ENCODE data around the gene GUCY1B1. TPM values are rescaled to one million over a fixed set of nuclear protein-coding genes. Genes with fewer than 3 reads are reported as not detected.

Gene GUCY1B1
- polyA plus RNA-seq (2013, experiment 1 of 2) = 0.62 TPM
- 0.73 TPM for polyA plus RNA-seq (2013, experiment 2 of 2)

DNA sequence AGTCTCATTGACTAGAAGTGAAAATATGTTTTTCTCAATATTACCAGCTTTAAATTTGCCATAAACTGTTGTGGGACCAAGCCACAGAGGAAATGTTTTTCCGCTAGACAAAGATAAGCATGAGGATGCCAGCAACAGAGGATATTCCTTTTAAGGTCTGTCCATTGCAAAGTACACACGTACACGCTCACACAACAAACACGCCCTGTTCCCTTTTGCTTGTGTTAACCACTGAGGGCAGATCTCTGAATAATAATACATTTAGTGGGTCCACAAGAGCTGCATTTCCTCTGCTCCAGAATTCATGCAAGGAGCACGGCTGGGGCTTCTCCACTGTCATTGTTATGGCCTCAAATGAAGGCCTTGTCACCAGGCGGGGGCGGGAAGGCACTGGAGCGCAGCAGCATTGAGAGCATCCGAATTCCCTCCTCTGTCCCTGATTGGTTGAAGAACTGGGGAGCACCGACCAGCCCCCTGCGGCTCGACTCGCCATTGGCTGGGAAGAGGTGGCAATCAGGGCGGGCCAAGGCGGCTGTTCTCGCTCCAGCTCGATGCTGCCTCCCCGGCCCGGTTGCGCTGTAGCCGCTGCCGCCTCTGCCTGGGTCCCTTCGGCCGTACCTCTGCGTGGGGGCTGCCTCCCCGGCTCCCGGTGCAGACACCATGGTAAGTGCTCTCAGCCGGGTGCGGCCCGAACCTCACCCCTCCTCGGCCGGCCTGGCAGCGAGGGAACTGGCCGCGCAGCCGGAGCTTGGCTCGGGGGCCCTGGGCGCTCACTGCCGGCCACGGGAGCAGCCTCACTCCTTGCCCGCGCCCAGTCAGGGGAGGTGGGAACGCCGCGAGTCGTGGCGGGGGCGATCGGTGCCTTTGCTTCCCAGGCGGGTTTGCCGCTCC is at the start of gene GUCY1B1:
TSS of gene GUCY1B1 (plus strand) at position 541 of the 891 bp plus-strand sequence. CDS start at position 661, 120 bp downstream.
- Histone ChIP-seq H3K4me1 (ENCODE audit: control insufficient read depth, low read depth, low read length) (no peaks in the 10 kb centered on the region), H3K9ac (ENCODE audit: low read length) (peak within 1 kb of the TSS; percentile 53), H3K27me3 (ENCODE audit: insufficient read depth, low read length, poor library complexity) (no peaks in the 10 kb centered on the region), H3K4ac (ENCODE audit: low read depth, low read length) (no peak within 1 kb of the TSS), H3K23ac (ENCODE audit: low read length) (peak within 1 kb of the TSS; percentile 80), H3K79me1 (ENCODE audit: low read length) (no peaks in the 10 kb centered on the region), H3K56ac (ENCODE audit: low read length) (peak within 1 kb of the TSS; percentile 58), H2BK15ac (replicated peaks; ENCODE audit: low read depth) (no peak within 1 kb of the TSS), H4K5ac (ENCODE audit: low read length) (no peak within 1 kb of the TSS), H3K4me2 (ENCODE audit: low read length) (peak within 1 kb of the TSS; percentile 53), H3K79me2 (ENCODE audit: control insufficient read depth, insufficient read depth, low read length) (no peaks in the 10 kb centered on the region), H3K18ac (ENCODE audit: low read length) (no peak within 1 kb of the TSS), H2BK5ac (ENCODE audit: low read length) (no peak within 1 kb of the TSS), H3K4me3 (ENCODE audit: low read length) (peak within 1 kb of the TSS; percentile 25), H3K36me3 (ENCODE audit: control insufficient read depth, insufficient read depth, low read length) (no peaks in the 10 kb centered on the region), H2AK5ac (ENCODE audit: low read length) (no peak within 1 kb of the TSS), H2BK120ac (ENCODE audit: low read depth, low read length) (no peak within 1 kb of the TSS), H3K27ac (ENCODE audit: low read depth, low read length) (no peak within 1 kb of the TSS), H4K8ac (ENCODE audit: low read depth, low read length) (no peak within 1 kb of the TSS)
- no CpG with 5 or more reads among the region's 51 CpGs for WGBS (ENCODE audit: extremely low coverage, insufficient coverage, low lambda C conversion rate)
- peak; percentile 97 for DNase-seq

DNA sequence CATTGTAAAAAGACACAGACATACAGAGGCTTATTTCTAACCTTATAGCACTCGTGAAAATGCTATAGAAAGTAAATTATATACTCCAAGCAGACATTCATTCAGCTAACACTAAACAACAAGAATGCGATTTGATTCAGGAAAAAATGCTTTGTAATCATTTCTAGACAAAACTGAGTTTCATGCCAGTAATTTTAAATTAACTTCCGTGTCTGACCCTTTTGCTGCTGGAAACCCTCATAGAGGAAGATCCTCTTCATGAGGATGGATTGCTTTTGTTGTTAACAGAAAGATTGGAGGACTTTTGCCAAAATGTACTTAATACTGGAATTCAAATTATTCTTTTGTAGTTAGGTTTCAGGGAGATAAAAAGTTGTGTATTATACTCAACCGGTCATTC is 48.9 kb upstream of the GUCY1B1 start:
- WGBS (ENCODE audit: extremely low coverage, insufficient coverage, low lambda C conversion rate) = no CpG with 5 or more reads among the region's 4 CpGs
- no peaks in the 10 kb centered on the region for H3K79me2 ChIP-seq (ENCODE audit: control insufficient read depth, insufficient read depth, low read length)
- no peaks in the 10 kb centered on the region for H3K79me1 ChIP-seq (ENCODE audit: low read length)
- H2BK5ac ChIP-seq (ENCODE audit: low read length) = no peak overlapping the region
- H3K4ac ChIP-seq (ENCODE audit: low read depth, low read length) = no peak overlapping the region
- H4K5ac ChIP-seq (ENCODE audit: low read length) = no peak overlapping the region
- H3K27me3 ChIP-seq (ENCODE audit: insufficient read depth, low read length, poor library complexity) = no peaks in the 10 kb centered on the region
- DNase-seq = no peak
- H3K18ac ChIP-seq (ENCODE audit: low read length) = no peak overlapping the region
- H3K4me2 ChIP-seq (ENCODE audit: low read length) = no peak overlapping the region
- no peaks in the 10 kb centered on the region for H3K4me1 ChIP-seq (ENCODE audit: control insufficient read depth, low read depth, low read length)
- H3K9ac ChIP-seq (ENCODE audit: low read length) = no peak overlapping the region
- H4K8ac ChIP-seq (ENCODE audit: low read depth, low read length) = no peak overlapping the region
- no peak overlapping the region for H2BK15ac ChIP-seq (replicated peaks; ENCODE audit: low read depth)
- H3K4me3 ChIP-seq (ENCODE audit: low read length) = no peak overlapping the region
- no peak overlapping the region for H2AK5ac ChIP-seq (ENCODE audit: low read length)
- no peak overlapping the region for H3K23ac ChIP-seq (ENCODE audit: low read length)
- H2BK120ac ChIP-seq (ENCODE audit: low read depth, low read length) = no peak overlapping the region
- no peak overlapping the region for H3K56ac ChIP-seq (ENCODE audit: low read length)
- H3K36me3 ChIP-seq (ENCODE audit: control insufficient read depth, insufficient read depth, low read length) = no peaks in the 10 kb centered on the region
- no peak overlapping the region for H3K27ac ChIP-seq (ENCODE audit: low read depth, low read length)

DNA sequence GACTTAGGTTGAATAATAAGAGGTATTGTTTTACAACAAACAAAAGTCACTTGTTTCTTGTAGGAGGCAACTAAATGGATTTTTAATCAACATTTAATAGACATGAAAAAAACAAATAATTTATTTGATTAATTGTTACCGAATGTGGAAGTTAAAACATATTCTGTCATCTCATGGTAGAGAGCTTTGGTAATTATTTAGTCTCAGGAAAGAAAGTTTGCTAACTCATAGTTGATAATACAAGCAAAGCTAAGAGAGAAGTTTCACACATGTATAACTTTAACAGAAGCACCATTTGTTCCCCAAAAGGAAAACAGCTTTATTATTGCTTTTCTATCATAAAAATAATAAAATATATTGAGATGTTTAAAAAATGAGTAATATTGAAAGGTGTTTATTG is 47.3 kb upstream of the GUCY1B1 start:
- no peak overlapping the region for H2AK5ac ChIP-seq (ENCODE audit: low read length)
- no peak overlapping the region for H2BK5ac ChIP-seq (ENCODE audit: low read length)
- no CpG with 5 or more reads among the region's 1 CpG for WGBS (ENCODE audit: extremely low coverage, insufficient coverage, low lambda C conversion rate)
- no peak overlapping the region for H3K23ac ChIP-seq (ENCODE audit: low read length)
- no peak overlapping the region for H3K9ac ChIP-seq (ENCODE audit: low read length)
- H2BK15ac ChIP-seq (replicated peaks; ENCODE audit: low read depth) = no peak overlapping the region
- no peak overlapping the region for H3K4me2 ChIP-seq (ENCODE audit: low read length)
- no peak overlapping the region for H3K56ac ChIP-seq (ENCODE audit: low read length)
- no peak overlapping the region for H2BK120ac ChIP-seq (ENCODE audit: low read depth, low read length)
- no peaks in the 10 kb centered on the region for H3K79me1 ChIP-seq (ENCODE audit: low read length)
- H3K27me3 ChIP-seq (ENCODE audit: insufficient read depth, low read length, poor library complexity) = no peaks in the 10 kb centered on the region
- H3K79me2 ChIP-seq (ENCODE audit: control insufficient read depth, insufficient read depth, low read length) = no peaks in the 10 kb centered on the region
- no peak overlapping the region for H4K8ac ChIP-seq (ENCODE audit: low read depth, low read length)
- H3K4me3 ChIP-seq (ENCODE audit: low read length) = no peak overlapping the region
- H4K5ac ChIP-seq (ENCODE audit: low read length) = no peak overlapping the region
- H3K4ac ChIP-seq (ENCODE audit: low read depth, low read length) = no peak overlapping the region
- H3K36me3 ChIP-seq (ENCODE audit: control insufficient read depth, insufficient read depth, low read length) = no peaks in the 10 kb centered on the region
- DNase-seq = no peak
- no peaks in the 10 kb centered on the region for H3K4me1 ChIP-seq (ENCODE audit: control insufficient read depth, low read depth, low read length)
- no peak overlapping the region for H3K18ac ChIP-seq (ENCODE audit: low read length)
- H3K27ac ChIP-seq (ENCODE audit: low read depth, low read length) = no peak overlapping the region

DNA sequence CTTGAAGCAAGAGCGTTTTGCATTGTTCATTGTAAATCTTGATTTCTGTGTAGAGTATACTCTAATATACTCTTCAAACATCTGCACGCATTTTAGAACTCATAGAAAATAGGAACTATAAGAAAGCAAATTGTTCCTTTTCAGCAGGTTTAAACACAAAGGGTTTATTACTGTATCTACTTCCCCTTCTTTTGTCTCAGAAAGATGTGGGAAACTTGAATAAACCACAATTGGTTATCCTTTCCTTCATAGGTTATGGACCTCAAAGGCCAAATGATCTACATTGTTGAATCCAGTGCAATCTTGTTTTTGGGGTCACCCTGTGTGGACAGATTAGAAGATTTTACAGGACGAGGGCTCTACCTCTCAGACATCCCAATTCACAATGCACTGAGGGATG is 46.0 kb upstream of the GUCY1B1 start:
- no peaks in the 10 kb centered on the region for H3K36me3 ChIP-seq (ENCODE audit: control insufficient read depth, insufficient read depth, low read length)
- no peak overlapping the region for H2BK120ac ChIP-seq (ENCODE audit: low read depth, low read length)
- no peak overlapping the region for H3K56ac ChIP-seq (ENCODE audit: low read length)
- no peaks in the 10 kb centered on the region for H3K79me2 ChIP-seq (ENCODE audit: control insufficient read depth, insufficient read depth, low read length)
- no peak for DNase-seq
- no peak overlapping the region for H2BK5ac ChIP-seq (ENCODE audit: low read length)
- H3K23ac ChIP-seq (ENCODE audit: low read length) = no peak overlapping the region
- no peak overlapping the region for H2AK5ac ChIP-seq (ENCODE audit: low read length)
- no peak overlapping the region for H4K5ac ChIP-seq (ENCODE audit: low read length)
- WGBS (ENCODE audit: extremely low coverage, insufficient coverage, low lambda C conversion rate) = no CpG with 5 or more reads among the region's 3 CpGs
- H3K4me2 ChIP-seq (ENCODE audit: low read length) = no peak overlapping the region
- H2BK15ac ChIP-seq (replicated peaks; ENCODE audit: low read depth) = no peak overlapping the region
- no peaks in the 10 kb centered on the region for H3K79me1 ChIP-seq (ENCODE audit: low read length)
- H3K9ac ChIP-seq (ENCODE audit: low read length) = no peak overlapping the region
- no peak overlapping the region for H4K8ac ChIP-seq (ENCODE audit: low read depth, low read length)
- no peak overlapping the region for H3K18ac ChIP-seq (ENCODE audit: low read length)
- no peak overlapping the region for H3K4ac ChIP-seq (ENCODE audit: low read depth, low read length)
- no peaks in the 10 kb centered on the region for H3K27me3 ChIP-seq (ENCODE audit: insufficient read depth, low read length, poor library complexity)
- H3K27ac ChIP-seq (ENCODE audit: low read depth, low read length) = no peak overlapping the region
- H3K4me3 ChIP-seq (ENCODE audit: low read length) = no peak overlapping the region
- H3K4me1 ChIP-seq (ENCODE audit: control insufficient read depth, low read depth, low read length) = no peaks in the 10 kb centered on the region

DNA sequence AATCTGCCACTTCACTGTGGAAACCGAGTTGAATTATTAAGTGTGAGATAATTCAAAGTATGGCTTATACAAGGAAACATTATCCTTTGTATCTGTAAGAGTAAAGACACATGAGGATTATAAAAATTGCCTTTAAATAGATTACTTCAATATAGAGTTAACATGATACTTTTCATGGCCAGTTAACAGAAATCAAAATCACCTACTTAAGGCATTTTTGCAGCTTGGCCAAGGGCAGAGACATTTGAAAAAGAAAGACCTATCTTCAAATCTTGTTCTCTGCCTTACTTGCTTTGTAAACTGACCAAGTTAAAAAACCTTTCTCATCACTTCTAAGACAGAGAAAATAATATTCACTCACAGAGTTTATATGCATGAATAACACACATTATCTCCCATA is 44.9 kb upstream of the GUCY1B1 start:
- no CpG with 5 or more reads among the region's 1 CpG for WGBS (ENCODE audit: extremely low coverage, insufficient coverage, low lambda C conversion rate)
- H3K9ac ChIP-seq (ENCODE audit: low read length) = no peak overlapping the region

More for the DNA sequence above, 44.9 kb upstream of the GUCY1B1 start:
- Histone ChIP-seq H2BK5ac (ENCODE audit: low read length) (no peak overlapping the region), H3K4me3 (ENCODE audit: low read length) (no peak overlapping the region), H2BK120ac (ENCODE audit: low read depth, low read length) (no peak overlapping the region), H4K8ac (ENCODE audit: low read depth, low read length) (no peak overlapping the region), H3K36me3 (ENCODE audit: control insufficient read depth, insufficient read depth, low read length) (no peaks in the 10 kb centered on the region), H3K18ac (ENCODE audit: low read length) (no peak overlapping the region), H2AK5ac (ENCODE audit: low read length) (no peak overlapping the region), H4K5ac (ENCODE audit: low read length) (no peak overlapping the region), H3K4me2 (ENCODE audit: low read length) (no peak overlapping the region), H3K27me3 (ENCODE audit: insufficient read depth, low read length, poor library complexity) (no peaks in the 10 kb centered on the region), H3K4me1 (ENCODE audit: control insufficient read depth, low read depth, low read length) (no peaks in the 10 kb centered on the region), H3K4ac (ENCODE audit: low read depth, low read length) (no peak overlapping the region), H3K27ac (ENCODE audit: low read depth, low read length) (no peak overlapping the region), H2BK15ac (replicated peaks; ENCODE audit: low read depth) (no peak overlapping the region), H3K23ac (ENCODE audit: low read length) (no peak overlapping the region), H3K79me2 (ENCODE audit: control insufficient read depth, insufficient read depth, low read length) (no peaks in the 10 kb centered on the region), H3K79me1 (ENCODE audit: low read length) (no peaks in the 10 kb centered on the region), H3K56ac (ENCODE audit: low read length) (no peak overlapping the region)
- no peak for DNase-seq
